Germinal center (tissue), 1 donor: ENCODE measurements around the gene EPC2.

Source experiments
- DNase-seq: peaks from one replicate; pipeline ENCODE4 v3.0.0; 2012; ENCODE audit warnings: mixed read lengths, low spot score

EPC2 gene

GRCh38 chr2:148643998-148644882, at the start of gene EPC2:
Gene EPC2, plus strand, starts transcription at chr2:148644751. Its CDS starts 267 bp downstream, at chr2:148645018.
- peak; percentile 85 for DNase-seq

GRCh38 chr2:148596018-148596417, 48.5 kb upstream of the EPC2 start:
- no peak for DNase-seq

- no peak for DNase-seq
Measured at GRCh38 chr2:148599109-148599991, 45.2 kb upstream of the EPC2 start.

- no peak for DNase-seq
Measured at GRCh38 chr2:148602885-148603561, 41.5 kb upstream of the EPC2 start.

- no peak for DNase-seq
Measured at GRCh38 chr2:148603562-148603920, 41.0 kb upstream of the EPC2 start.

GRCh38 chr2:148604927-148605326, 39.6 kb upstream of the EPC2 start:
- no peak for DNase-seq

- no peak for DNase-seq
Measured at GRCh38 chr2:148607566-148607965, 37.0 kb upstream of the EPC2 start.

- no peak for DNase-seq
Measured at GRCh38 chr2:148613231-148614013, 31.1 kb upstream of the EPC2 start.

- DNase-seq: no peak
Measured at GRCh38 chr2:148614014-148614321, 30.6 kb upstream of the EPC2 start.

- DNase-seq: peak; percentile 52
Measured at GRCh38 chr2:148614322-148615049, 30.1 kb upstream of the EPC2 start.

GRCh38 chr2:148615381-148615841, 29.1 kb upstream of the EPC2 start:
- no peak for DNase-seq

- DNase-seq: no peak
Measured at GRCh38 chr2:148616662-148617061, 27.9 kb upstream of the EPC2 start.

GRCh38 chr2:148617219-148617618, 27.3 kb upstream of the EPC2 start:
- no peak for DNase-seq

- peak; percentile 40 for DNase-seq
Measured at GRCh38 chr2:148619560-148620195, 24.9 kb upstream of the EPC2 start.

- no peak for DNase-seq
Measured at GRCh38 chr2:148622366-148622765, 22.2 kb upstream of the EPC2 start.

GRCh38 chr2:148623086-148623485, 21.5 kb upstream of the EPC2 start:
- no peak for DNase-seq

GRCh38 chr2:148627224-148627623, 17.3 kb upstream of the EPC2 start:
- no peak for DNase-seq

GRCh38 chr2:148634749-148635148, 9.8 kb upstream of the EPC2 start:
- DNase-seq: no peak

GRCh38 chr2:148638543-148638942, 6.0 kb upstream of the EPC2 start:
- no peak for DNase-seq

- no peak for DNase-seq
Measured at GRCh38 chr2:148640767-148641166, 3.8 kb upstream of the EPC2 start.
